ENCODE data around the gene LCTL.

DNA sequence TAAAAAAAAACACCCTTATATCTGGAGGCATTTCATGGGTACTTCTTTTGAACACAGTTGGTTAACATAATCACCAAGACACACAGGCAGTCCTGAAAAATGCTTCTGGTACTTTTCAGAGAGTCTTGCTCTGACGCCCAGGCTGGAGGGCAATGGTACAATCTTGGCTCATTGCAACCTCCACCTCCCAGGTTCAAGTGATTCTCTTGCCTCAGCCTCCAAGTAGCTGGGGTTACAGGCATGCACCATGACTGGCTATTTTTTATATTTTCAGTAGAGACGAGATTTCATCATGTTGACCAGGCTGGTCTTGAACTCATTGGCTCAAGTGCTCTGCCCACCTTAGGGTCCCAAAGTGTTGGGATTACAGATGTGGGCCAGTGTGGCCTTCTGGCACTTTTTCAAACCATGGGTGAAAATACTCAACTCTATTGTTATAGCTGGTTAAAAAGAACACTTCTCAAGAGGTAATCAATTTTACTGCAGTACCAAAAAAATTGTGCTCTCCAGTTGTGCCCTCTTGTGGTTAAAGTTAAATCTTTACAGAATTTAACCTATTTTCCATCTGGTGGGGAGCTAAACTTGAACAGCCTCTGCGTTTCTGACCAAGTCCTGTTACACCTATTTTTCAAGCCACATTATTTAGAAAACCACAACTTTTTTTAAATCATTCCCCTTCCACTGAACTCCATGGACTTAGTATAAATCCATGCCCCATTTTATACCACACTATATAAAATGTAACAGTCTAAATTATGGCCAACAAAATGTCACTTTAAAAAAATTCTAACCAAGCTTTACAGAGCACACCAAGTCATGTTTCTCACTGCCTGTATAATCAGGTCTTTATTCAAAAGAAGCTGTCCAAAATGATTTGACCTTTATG is 67.1 kb downstream of the LCTL start:
- TF ChIP-seq, protein P1, sequence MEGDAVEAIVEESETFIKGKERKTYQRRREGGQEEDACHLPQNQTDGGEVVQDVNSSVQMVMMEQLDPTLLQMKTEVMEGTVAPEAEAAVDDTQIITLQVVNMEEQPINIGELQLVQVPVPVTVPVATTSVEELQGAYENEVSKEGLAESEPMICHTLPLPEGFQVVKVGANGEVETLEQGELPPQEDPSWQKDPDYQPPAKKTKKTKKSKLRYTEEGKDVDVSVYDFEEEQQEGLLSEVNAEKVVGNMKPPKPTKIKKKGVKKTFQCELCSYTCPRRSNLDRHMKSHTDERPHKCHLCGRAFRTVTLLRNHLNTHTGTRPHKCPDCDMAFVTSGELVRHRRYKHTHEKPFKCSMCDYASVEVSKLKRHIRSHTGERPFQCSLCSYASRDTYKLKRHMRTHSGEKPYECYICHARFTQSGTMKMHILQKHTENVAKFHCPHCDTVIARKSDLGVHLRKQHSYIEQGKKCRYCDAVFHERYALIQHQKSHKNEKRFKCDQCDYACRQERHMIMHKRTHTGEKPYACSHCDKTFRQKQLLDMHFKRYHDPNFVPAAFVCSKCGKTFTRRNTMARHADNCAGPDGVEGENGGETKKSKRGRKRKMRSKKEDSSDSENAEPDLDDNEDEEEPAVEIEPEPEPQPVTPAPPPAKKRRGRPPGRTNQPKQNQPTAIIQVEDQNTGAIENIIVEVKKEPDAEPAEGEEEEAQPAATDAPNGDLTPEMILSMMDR (conservative IDR thresholded peaks at IDR 0.05 in 1 of 2, IDR thresholded peaks at IDR 0.05 in 1 of 2; ENCODE audit: low read depth in 1 of 2, low read length in 2 of 2), result peak; percentile 24 to 35
- TF ChIP-seq EZH2 (IDR thresholded peaks at IDR 0.05; ENCODE audit: low read length, missing control alignments), result no peak

All from fibroblast of lung (primary cell).